ENCODE data around the gene CD300LF. TPM values are rescaled to one million over a fixed set of nuclear protein-coding genes. Genes with fewer than 3 reads are reported as not detected.

Gene CD300LF
- total and polyA plus RNA-seq, 2 experiments from 2014 or later: not detected

DNA sequence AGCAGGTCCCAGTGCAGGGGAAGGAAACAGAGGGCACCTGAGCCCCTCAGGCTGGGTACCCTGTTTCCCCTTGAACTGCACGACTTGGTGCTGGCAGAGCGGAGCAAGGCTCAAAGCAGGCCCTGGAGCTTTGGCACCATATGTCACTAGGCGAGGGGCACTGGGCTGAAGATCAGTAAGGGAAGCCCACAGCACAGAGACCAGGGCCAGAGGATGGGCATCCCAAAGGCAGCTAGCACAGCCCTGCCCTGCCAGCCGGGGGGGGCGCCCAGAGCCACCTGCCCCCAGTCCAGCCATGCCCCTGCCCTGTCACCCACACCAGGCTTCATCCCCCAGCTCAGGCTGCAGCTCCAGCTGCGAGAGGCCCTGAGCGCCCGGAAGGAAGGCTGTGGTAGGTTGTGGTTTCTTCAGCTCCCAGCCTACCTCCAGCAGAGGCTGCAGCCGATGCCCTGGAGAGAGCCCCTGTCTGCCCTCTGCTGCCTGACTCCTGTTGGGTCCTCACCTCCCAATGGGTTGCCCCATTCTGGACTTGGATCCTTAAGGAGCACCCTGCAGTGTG is 46.6 kb upstream of the CD300LF start:
- no peak overlapping the region for H3K27ac ChIP-seq
- H3K36me3 ChIP-seq: no peaks in the 10 kb centered on the region
- no peaks in the 10 kb centered on the region for H3K9me3 ChIP-seq (ENCODE audit: low read depth)
- no peak overlapping the region for H3K4me3 ChIP-seq
- no peaks in the 10 kb centered on the region for H3K27me3 ChIP-seq
- no peak for DNase-seq (ENCODE audit: low read depth in 1 of 2, low spot score in 1 of 2)
- peaks cover 53% of the 10 kb centered on the region for H3K4me1 ChIP-seq (ENCODE audit: low read depth)
- TF ChIP-seq CTCF (IDR thresholded peaks at IDR 0.05; ENCODE audit: low read depth, low read length): no peak

DNA sequence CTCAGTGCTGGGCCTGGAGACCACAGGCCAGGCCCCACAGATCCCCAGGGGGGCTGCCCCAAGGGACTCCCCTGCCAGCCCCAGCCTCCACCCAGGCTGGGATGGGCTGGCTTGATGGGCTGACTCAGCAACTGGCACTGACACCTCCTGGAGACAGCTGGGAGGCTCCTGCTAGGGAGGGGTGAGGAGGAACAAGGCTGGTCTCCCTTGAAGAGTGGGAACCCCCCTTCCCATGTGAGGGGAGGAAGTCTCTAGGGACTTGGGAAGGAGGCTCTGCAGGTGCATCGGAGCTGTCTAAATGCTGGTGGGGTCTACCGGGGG is 46.1 kb upstream of the CD300LF start:
- TF ChIP-seq CTCF (IDR thresholded peaks at IDR 0.05; ENCODE audit: low read depth, low read length): no peak
- no peak for DNase-seq (ENCODE audit: low read depth in 1 of 2, low spot score in 1 of 2)
- Histone ChIP-seq H3K4me1 (ENCODE audit: low read depth) (peaks cover 48% of the 10 kb centered on the region), H3K9me3 (ENCODE audit: low read depth) (no peaks in the 10 kb centered on the region), H3K36me3 (no peaks in the 10 kb centered on the region), H3K27me3 (no peaks in the 10 kb centered on the region), H3K27ac (no peak overlapping the region), H3K4me3 (no peak overlapping the region)

DNA sequence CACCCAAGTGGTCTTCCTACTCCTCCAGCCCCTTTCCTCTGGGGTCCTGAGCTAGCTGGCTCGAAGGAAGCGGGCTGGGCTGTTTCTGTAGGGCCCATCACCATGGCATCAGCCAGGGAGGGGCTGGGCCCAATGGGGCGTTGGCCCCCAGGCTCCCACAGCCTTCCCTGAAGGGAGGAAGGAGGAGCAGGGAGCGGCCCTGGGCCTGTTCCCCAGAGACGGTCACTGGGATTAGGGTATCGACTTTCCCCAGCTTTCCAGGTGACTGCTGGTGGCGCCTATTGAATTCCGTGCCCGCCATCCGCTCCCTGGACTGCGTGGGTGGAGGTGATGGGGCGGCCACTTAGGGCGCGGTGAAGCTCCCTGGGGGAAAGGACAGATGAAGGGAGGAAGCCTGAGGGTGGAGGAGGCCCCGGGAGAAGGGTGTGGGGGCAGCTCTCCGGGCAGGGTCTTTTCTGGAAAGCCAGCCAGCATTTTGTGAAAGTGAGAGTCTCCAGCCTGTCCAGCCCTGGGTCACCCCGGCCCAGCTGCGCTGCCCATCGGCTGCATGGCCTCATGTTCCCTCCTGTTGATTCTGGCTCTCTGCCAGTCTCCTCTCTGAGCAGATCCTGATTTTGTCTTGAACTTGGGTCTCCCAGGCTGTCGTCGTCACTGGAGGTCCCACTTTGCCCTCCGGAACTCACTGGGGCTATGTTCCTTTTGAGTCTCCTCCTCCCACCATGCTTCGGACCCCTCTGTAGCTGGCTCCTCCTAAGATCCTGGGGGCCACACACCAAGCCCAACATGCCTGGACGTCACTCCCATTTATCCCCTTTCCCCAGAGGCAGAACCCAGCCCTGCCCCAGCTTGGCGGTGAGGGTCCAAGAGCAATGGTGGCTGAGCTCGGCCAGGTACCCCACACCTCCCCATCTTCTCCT is 45.5 kb upstream of the CD300LF start:
- no peak for TF ChIP-seq CTCF (IDR thresholded peaks at IDR 0.05; ENCODE audit: low read depth, low read length)
- no peak overlapping the region for H3K4me3 ChIP-seq
- DNase-seq (ENCODE audit: low read depth in 1 of 2, low spot score in 1 of 2): peak; percentile 31 to 56
- no peaks in the 10 kb centered on the region for H3K36me3 ChIP-seq
- H3K9me3 ChIP-seq (ENCODE audit: low read depth): no peaks in the 10 kb centered on the region
- no peak overlapping the region for H3K27ac ChIP-seq
- no peaks in the 10 kb centered on the region for H3K27me3 ChIP-seq
- H3K4me1 ChIP-seq (ENCODE audit: low read depth): peaks cover 42% of the 10 kb centered on the region

GRCh38 chr17:74757502-74757901 is 44.8 kb upstream of the CD300LF start:
- Histone ChIP-seq H3K27me3 (no peaks in the 10 kb centered on the region), H3K36me3 (no peaks in the 10 kb centered on the region), H3K9me3 (ENCODE audit: low read depth) (no peaks in the 10 kb centered on the region), H3K4me1 (ENCODE audit: low read depth) (peaks cover 39% of the 10 kb centered on the region), H3K27ac (no peak overlapping the region), H3K4me3 (no peak overlapping the region)
- DNase-seq (ENCODE audit: low read depth in 1 of 2, low spot score in 1 of 2): peak in 1 of 2 donors; percentile 44
- TF ChIP-seq CTCF (IDR thresholded peaks at IDR 0.05; ENCODE audit: low read depth, low read length): no peak

DNA sequence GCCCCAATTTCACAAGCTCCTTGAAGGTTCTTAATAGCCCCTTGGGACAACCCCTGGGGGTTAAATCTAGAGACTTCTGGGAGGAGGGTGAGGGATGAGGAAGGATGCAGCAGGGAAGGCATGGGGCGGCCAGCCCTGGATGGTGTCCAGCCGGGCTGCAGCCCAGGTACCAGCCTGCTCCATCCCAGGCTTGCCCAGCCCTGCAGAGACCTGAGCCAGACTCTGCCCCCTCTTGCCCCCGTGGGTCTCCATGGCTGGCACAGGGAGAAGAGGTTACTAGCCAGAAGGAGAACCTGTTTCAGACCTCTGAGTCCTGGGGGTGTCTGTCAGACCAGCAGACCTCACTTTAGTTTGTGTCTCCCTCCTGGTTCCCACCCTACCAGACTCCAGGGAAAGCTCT is 44.2 kb upstream of the CD300LF start:
- no peak overlapping the region for H3K27ac ChIP-seq
- no peak for DNase-seq (ENCODE audit: low read depth in 1 of 2, low spot score in 1 of 2)
- no peak for TF ChIP-seq CTCF (IDR thresholded peaks at IDR 0.05; ENCODE audit: low read depth, low read length)
- no peaks in the 10 kb centered on the region for H3K36me3 ChIP-seq
- H3K27me3 ChIP-seq: no peaks in the 10 kb centered on the region
- H3K4me1 ChIP-seq (ENCODE audit: low read depth): peaks cover 39% of the 10 kb centered on the region
- no peak overlapping the region for H3K4me3 ChIP-seq
- H3K9me3 ChIP-seq (ENCODE audit: low read depth): no peaks in the 10 kb centered on the region
